CD4-positive, alpha-beta T cell treated with Interleukin-4 for 4 hours (primary cell): ENCODE results near the gene RBBP8NL.
"Not testable (repeated sequence)": the region's sequence is repeated elsewhere in the genome, so short reads cannot be mapped to it uniquely, and the experiment has no call there.

ENCODE experiments used
- DNase-seq: peaks from one replicate; pipeline ENCODE4 v3.0.0-alpha.2; 2020

Gene RBBP8NL

GRCh38 chr20:62439218-62439617, 11.9 kb upstream of the RBBP8NL start:
- no peak for DNase-seq

- no peak for DNase-seq
Measured at GRCh38 chr20:62437927-62438326, 10.6 kb upstream of the RBBP8NL start.

GRCh38 chr20:62437496-62437895, 10.2 kb upstream of the RBBP8NL start:
- no peak for DNase-seq

- DNase-seq, result no peak
Measured at GRCh38 chr20:62436692-62437091, 9.4 kb upstream of the RBBP8NL start.

GRCh38 chr20:62433658-62434497, 6.5 kb upstream of the RBBP8NL start:
- no peak for DNase-seq

GRCh38 chr20:62430866-62431447, 3.6 kb upstream of the RBBP8NL start:
- no peak for DNase-seq

- DNase-seq, result no peak
Measured at GRCh38 chr20:62430311-62430853, 3.0 kb upstream of the RBBP8NL start.

GRCh38 chr20:62429455-62430310, 2.3 kb upstream of the RBBP8NL start:
- no peak for DNase-seq

- no peak for DNase-seq
Measured at GRCh38 chr20:62428396-62429295, 1.3 kb upstream of the RBBP8NL start.

- DNase-seq, result no peak
Measured at GRCh38 chr20:62428002-62428372, 648 bp upstream of the RBBP8NL start.

GRCh38 chr20:62426699-62427131, 624 bp downstream of the RBBP8NL start:
- DNase-seq, result no peak

GRCh38 chr20:62426059-62426348, 1.3 kb downstream of the RBBP8NL start:
- not testable (repeated sequence) for DNase-seq

GRCh38 chr20:62425281-62426058, 1.9 kb downstream of the RBBP8NL start:
- DNase-seq, result no peak

- DNase-seq, result no peak
Measured at GRCh38 chr20:62424249-62425107, 2.9 kb downstream of the RBBP8NL start.

- DNase-seq, result no peak
Measured at GRCh38 chr20:62423326-62423706, 4.0 kb downstream of the RBBP8NL start.

- DNase-seq, result no peak
Measured at GRCh38 chr20:62422636-62423325, 4.6 kb downstream of the RBBP8NL start.

- DNase-seq, result no peak
Measured at GRCh38 chr20:62421716-62421990, 5.7 kb downstream of the RBBP8NL start.

- no peak for DNase-seq
Measured at GRCh38 chr20:62420846-62421715, 6.3 kb downstream of the RBBP8NL start.

- DNase-seq, result no peak
Measured at GRCh38 chr20:62419759-62420158, 7.6 kb downstream of the RBBP8NL start.
